Measurements from ENCODE around the gene TECR. TPM values are rescaled to one million over a fixed set of nuclear protein-coding genes. Genes with fewer than 3 reads are reported as not detected.
A peak's percentile ranks its signal among the peaks of the same experiment; 100 is the strongest.

Gene TECR
- total RNA-seq, 1 experiment from 2014 or later: 39.1 TPM

DNA sequence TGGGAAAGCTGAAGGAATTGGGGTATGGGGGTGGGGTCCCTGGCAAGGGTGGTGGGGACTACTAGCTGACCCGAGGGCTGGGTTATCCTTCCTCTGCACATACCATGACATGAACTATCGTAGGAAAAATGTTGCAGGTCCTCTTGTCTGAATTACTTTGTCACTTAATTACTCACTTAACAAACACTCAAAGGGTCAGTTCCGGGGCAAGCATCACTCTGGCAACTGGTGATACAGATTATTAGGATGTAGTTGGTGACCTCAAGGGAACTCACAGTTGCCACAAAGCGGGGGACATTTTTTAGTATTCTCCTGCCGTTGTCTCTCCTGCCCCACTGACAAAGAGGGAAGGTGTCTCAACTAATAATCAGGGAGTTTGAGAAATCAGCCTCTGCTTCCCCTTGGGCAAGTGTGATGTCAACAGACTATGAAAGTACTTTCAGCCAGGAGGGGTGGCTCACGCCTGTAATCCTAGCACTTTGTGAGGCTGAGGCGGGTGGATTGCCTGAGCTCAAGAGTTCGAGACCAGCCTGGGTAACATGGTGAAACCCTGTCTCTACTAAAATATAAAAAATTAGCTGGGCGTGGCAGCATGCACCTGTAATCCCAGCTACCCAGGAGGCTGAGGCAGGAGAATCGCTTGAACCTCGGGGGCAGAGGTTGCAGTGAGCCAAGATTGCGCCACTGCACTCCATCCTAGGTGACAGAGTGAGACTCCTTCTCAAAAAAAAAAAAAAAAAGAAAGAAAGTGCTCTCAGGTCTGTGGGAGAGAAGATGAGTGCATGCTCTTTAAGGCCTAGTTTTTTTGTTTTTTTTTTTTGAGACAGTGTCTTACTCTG, 21.5 kb upstream of the TECR start:
- DNase-seq (ENCODE audit: low read depth): peak; percentile 46

- DNase-seq (ENCODE audit: low read depth): peak; percentile 54
Measured at GRCh38 chr19:14510311-14511228, 18.8 kb upstream of the TECR start.

DNA sequence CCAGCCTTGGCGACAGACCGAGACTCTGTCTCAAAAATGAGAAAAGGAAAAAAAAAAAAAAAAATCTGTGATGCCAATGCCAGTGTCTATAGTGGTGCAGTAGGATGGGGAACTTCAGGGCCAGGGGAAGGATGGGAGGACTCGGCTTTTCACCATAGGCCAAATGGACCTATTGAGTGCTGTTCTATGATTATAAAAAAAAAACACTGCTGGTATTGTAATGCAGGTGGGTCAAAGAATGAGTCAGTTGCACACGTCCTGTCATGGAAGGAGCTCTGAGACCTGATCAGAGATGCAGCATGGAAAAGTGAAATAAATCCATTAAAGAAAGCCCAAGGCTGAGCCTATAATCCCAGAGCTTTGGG, 18.2 kb upstream of the TECR start:
- DNase-seq (ENCODE audit: low read depth): no peak

DNA sequence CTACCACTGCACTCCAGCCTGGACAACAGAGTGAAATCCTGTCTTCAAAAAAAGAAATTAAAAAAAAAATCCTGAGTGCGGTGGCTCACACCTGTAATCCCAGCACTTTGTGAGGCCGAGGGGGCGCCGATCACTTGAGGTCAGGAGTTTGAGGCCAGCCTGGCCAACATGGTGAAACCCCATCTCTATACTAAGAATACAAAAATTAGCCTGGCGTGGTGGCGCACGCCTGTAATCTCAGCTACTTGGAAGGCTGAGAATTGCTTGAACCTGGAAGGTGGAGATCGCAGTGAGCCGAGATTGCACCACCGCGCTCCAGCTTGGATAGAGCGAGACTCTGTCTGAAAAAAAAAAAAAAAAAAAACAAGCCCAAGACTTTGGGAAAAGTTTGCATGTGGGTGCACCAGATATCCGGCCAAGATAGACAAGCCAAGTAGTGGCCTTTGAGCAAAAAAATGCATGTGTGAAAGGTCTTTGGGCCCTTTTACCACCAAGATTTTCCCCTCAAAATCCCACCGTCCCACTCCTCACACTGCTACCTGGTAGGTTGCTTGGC, 16.9 kb upstream of the TECR start:
- no peak for DNase-seq (ENCODE audit: low read depth)

GRCh38 chr19:14514215-14514863, 15.1 kb upstream of the TECR start:
- no peak for DNase-seq (ENCODE audit: low read depth)

- DNase-seq (ENCODE audit: low read depth): no peak
Measured at GRCh38 chr19:14515501-14516047, 13.8 kb upstream of the TECR start.

DNA sequence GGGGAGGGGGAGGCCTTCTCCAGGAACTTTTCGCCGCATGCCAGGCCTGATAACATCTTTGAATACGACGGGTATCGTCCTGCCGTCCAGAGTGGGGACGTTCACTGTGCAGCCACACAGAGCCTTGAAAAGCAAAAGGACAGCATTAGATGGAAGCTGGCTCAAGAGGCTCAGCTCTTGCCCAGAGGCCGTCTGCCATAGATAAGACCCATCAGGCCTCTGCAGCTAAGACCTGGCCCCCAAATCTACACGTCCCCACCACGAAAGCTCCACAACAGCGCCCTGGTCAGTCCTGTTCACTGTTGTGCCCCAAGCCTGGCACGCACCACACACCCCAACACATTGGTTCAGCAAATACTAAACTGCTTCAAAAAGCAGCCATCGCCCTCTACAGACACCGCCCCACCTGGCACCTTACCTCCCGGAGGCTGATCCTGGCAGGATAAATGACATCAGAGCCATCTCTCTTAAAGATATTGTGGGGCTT, 13.3 kb upstream of the TECR start:
- DNase-seq (ENCODE audit: low read depth): no peak

- no peak for DNase-seq (ENCODE audit: low read depth)
Measured at GRCh38 chr19:14516746-14517438, 12.5 kb upstream of the TECR start.

GRCh38 chr19:14517446-14517839, 12.0 kb upstream of the TECR start:
- DNase-seq (ENCODE audit: low read depth): no peak

DNA sequence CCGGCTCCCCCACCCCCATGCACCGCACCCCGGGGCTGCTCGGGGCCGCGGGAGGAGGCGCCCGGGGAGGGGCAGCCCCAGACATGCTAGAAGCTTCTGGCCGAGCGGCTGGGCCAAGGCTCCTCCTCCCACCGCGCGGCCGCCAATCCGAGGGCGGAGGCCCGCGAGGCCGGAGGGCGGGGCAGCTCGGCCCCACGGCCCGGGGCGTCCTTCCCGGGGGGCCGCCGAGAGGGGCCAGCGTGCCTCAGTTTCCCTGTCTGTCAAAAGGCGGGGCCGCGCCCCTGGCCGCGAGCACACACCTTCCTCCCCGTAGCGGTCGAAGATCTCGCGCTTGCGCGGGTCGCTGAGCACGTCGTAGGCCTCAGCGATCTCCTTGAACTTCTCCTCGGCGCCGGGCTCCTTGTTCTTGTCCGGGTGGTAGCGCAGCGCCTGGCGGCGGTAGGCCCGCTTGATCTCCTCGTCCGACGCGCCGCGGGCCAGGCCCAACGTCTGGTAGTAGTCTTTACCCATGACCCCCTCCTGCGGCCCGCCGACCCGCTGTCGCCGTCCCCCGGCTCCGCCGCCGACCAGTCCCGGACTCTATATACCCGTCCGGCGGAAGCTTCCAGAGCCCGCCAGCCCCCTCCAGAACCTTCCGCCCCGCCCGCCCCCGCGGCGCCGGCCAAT, 11.4 kb upstream of the TECR start, which contains the start of gene DNAJB1:
TSS of gene DNAJB1 (minus strand) at position 558 of the 666 bp plus-strand sequence. CDS start at position 510, 48 bp downstream.
- DNase-seq (ENCODE audit: low read depth): peak; percentile 84

DNA sequence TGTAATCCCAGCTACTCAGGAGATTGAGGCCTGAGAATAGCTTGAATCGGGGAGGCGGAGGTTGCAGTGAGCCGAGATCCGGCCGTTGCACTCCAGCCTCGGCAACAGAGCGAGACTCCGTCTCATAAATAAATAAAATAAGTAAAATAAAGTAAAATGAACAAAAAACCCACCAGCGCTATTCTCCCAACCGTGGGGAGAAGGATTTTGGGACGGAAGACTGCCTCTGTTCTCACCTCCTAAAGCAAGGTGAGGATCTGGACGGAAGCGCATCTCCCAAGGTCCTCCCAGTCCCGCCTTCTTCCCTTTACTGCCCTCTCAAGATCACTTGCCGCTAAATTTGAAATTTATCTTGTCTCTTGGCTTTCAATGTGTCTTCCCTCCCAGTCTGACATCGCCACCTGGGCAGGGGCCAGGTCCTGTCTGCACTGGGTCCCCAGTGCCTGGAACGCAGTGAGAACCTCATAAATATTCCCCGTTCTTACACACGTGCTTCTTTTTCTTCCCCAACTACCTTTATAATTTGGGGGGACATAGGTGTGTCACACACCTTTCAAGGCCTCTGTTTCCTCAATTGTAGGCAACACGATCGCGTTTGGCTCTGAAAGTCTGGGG, 10.0 kb upstream of the TECR start:
- no peak for DNase-seq (ENCODE audit: low read depth)

GRCh38 chr19:14519860-14520407, 9.5 kb upstream of the TECR start:
- peak; percentile 91 for DNase-seq (ENCODE audit: low read depth)

DNA sequence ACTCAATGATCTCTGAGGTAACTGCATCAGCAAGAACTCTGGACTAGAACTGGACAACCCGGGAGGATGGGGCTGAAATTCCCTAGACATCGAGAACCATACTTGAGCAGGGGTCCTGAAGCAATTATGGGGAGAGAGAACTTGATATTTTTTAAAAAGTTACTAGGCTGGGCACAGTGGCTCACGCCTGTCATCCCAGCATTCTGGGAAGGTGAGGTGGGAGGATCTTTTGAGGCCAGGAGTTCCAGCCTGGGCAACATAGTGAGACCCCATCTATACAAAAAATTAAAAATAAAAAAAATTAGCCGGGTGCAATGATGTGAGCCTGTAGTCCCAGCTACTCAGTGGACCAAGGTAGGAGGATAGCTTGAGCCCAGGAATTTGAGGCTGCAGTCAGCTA, 8.9 kb upstream of the TECR start:
- no peak for DNase-seq (ENCODE audit: low read depth)

DNA sequence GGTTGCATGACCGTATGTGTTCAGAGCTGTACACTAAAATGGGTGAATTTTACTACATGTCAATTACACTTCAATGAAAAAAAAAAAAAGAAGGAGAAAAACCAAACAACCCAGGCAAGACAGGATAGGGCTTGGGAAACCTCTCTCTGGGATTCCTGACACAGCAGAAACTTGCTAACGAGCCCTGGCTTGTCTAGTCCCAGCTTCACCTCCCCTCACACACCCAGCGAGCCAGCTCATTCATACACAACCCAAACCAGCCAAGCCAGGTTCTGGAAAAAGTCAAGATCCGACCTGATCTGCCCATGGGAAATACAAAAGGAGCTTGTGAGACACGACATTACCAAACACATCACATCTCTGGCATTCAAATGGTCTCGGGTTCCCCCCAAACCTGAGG, 3.7 kb upstream of the TECR start:
- no peak for DNase-seq (ENCODE audit: low read depth)

DNA sequence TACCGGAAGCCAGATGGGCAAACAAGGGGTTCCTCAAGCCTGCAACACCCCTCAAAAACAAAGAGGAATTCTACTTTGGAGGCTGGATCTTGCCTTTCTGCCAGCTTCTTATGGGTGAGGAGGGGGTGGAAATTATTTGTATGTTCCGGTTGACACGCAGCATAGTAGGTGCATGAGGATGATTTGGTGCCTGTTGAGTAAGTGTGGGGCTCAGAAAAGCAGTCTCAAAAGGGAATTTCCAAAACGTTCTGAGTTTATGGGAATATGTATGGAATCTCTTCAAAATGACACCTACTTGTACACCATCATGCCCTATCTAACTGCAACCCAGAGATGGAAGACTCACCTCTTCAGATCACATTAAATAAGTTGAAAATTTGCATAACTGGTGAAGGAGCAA, 3.0 kb upstream of the TECR start:
- DNase-seq (ENCODE audit: low read depth): no peak

DNA sequence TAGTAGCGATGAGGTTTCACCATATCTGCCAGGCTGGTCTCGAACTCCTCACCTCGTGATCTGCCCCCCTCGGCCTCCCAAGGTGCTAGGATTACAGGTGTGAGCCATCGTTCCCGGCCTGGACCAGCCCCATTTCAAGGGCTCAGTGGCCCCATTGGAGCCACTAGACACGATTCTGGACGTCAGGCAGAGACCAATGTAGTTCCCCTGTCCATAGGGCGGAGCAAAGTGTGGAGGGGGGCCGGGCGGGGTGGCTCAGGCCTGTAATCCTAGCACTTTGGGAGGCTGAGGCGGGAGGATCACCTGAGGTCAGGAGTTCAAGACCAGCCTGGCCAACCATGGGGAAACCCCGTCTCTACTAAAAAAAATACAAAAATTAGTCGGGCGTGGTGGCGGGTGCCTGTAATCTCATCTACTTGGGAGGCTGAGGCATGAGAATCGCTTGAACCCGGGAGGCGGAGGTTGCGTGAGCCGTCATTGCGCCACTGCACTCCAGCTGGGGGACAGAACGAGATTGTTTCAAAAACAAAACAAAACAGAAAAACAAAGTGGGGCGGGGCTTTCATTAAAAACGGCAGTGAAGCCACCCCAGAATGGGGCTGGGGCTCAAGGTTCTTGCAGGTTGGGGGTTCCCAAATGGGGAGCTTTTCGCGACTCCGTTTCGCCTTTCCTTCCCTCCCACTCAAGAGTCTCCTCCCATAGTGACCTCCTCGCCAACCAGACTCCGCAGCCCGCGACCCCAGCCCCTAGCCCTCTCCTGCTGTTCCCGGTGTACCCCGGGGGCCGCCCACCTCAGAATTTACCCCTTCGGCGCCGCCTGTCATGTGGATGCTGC, 758 bp upstream of the TECR start:
- no peak for DNase-seq (ENCODE audit: low read depth)

DNA sequence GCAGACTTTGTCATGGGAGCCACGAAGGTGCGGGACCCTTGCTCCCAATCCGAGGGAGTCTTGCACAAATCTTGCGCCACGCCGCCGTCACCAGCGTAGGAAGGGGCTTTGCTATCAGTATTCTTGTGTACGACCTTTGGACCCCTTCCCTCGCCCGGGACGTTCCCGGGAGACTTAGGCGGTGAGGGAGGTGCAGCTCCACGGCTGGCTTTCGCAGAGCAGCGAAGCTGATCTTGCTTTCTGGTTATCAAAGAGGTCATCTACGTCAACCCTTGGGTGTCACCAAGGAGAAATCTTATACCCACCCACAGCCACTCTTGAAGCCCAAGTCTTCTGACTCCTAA, 583 bp downstream of the TECR start:
- no peak for DNase-seq (ENCODE audit: low read depth)

- no peak for DNase-seq (ENCODE audit: low read depth)
Measured at GRCh38 chr19:14530506-14530905, 1.1 kb downstream of the TECR start.

GRCh38 chr19:14533450-14533849, 4.1 kb downstream of the TECR start:
- no peak for DNase-seq (ENCODE audit: low read depth)

Measured in Daoy (cell line).